Tibial nerve (tissue), 4 donors: ENCODE data around the gene EVC2. TPM values are rescaled to one million over a fixed set of nuclear protein-coding genes. Genes with fewer than 3 reads are reported as not detected.

Source experiments
- DNase-seq, 2 donors: peaks; one replicate each; pipeline ENCODE4 v3.0.0-alpha.2; 2019; ENCODE audit warnings: low spot score in 2 of 2
- H3K27ac ChIP-seq, 4 donors: fragments of 200-600 bp; sonication (generic) in 3 of 4; one replicate each; pipeline ENCODE4 v1.5.1; 2017 to 2019; ENCODE audit warnings: mild to moderate bottlenecking in 1 of 4
- H3K27me3 ChIP-seq, 2 donors: fragments of 200-600 bp; sonication (generic) in 1 of 2; one replicate each; pipeline versions ENCODE4 v1.5.1 to v1.6.0; 2017 to 2019
- H3K36me3 ChIP-seq, 3 donors: fragments of 200-600 bp; sonication (generic); one replicate each; pipeline ENCODE4 v1.5.1; 2018 to 2019
- H3K4me1 ChIP-seq, 4 donors: fragments of 200-600 bp; sonication (generic) in 3 of 4; one replicate each; pipeline ENCODE4 v1.5.1; 2017 to 2019
- H3K4me3 ChIP-seq, 4 donors: fragments of 200-600 bp; sonication (generic) in 3 of 4; one replicate each; pipeline ENCODE4 v1.5.1; 2017 to 2019; ENCODE audit warnings: mild to moderate bottlenecking in 1 of 4, moderate library complexity in 1 of 4
- H3K9me3 ChIP-seq, 4 donors: fragments of 200-600 bp; sonication (generic) in 3 of 4; one replicate each; pipeline ENCODE4 v1.5.1; 2017 to 2019
- CTCF ChIP-seq, 5 experiments: fragments of 200-600 bp in 3 of 5; fragments of 450-650 bp in 2 of 5; sonication (generic) in 3 of 5; IDR thresholded peaks; one replicate each; pipeline ENCODE4 v1.5.1; 2016 to 2019; ENCODE audit warnings: antibody characterized with exemption in 5 of 5, mild to moderate bottlenecking in 3 of 5, moderate library complexity in 2 of 5
- EP300 ChIP-seq, 2 donors: sonication (generic); formaldehyde crosslinking; IDR thresholded peaks; one replicate each; pipeline ENCODE4 v1.6.1; 2017; ENCODE audit warnings: antibody characterized with exemption in 2 of 2, mild to moderate bottlenecking in 1 of 2
- POLR2A ChIP-seq, 2 donors: fragments of 450-650 bp; IDR thresholded peaks; one replicate each; pipeline ENCODE4 v1.6.1; 2017; ENCODE audit warnings: antibody characterized with exemption in 2 of 2, mild to moderate bottlenecking in 2 of 2, moderate library complexity in 2 of 2
- WGBS, 2 donors: methylation state at CpG; one replicate each; pipeline ENCODE4 v1.1.5; 2018; 5-methylcytosine and 5-hydroxymethylcytosine counted together
- total RNA-seq, 4 donors: library from RNA; depleted of rRNA; stranded (reverse); fragments of >200 nt; gene quantifications; one replicate each; pipeline ENCODE4 v1.1.0, GENCODE V29; 2016

Gene EVC2
- total RNA-seq, 4 donors from 2014 or later: 26.7 to 37.3 (median 29.0) TPM

- no peak for DNase-seq
- 3 to 7% methylated on average over 13 to 21 of the region's 41 CpGs for WGBS, 2 donors
- Histone ChIP-seq H3K36me3 (peaks cover 0 to 4% (median 0%) of the 10 kb centered on the region in 3 donors), H3K27me3 (no peaks in the 10 kb centered on the region), H3K4me3 (peak overlapping the region; percentile 59 to 80 (median 62)), H3K9me3 (no peaks in the 10 kb centered on the region), H3K4me1 (peaks cover 0 to 66% (median 12%) of the 10 kb centered on the region in 4 donors), H3K27ac (peak overlapping the region; percentile 73 to 95 (median 84))
- TF ChIP-seq POLR2A (IDR thresholded peaks at IDR 0.05): no peak
- no peak for TF ChIP-seq CTCF (IDR thresholded peaks at IDR 0.05)
- TF ChIP-seq EP300 (IDR thresholded peaks at IDR 0.05): no peak
Observed at GRCh38 chr4:5707778-5708448, 446 bp downstream of the EVC2 start.

DNA sequence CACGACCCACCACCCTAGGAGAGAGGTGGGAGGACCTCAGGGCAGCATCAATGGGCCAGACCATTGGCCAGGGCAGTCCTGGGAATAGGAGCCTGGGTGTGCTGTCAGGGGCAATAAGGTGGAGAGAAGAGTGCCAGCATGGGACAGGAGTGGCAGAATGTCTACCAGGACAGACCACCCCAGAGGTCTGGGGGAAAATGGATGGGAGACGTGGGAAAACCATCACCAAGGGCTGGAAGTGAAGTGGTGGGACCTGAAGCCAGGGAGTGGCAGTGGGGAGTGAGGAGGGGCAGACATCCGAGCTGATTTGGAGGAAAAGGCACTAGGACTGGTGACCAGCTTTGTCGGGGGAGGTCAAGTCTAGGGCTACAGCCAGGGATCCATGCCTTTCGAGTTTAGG lies 993 bp downstream of the EVC2 start:
- Histone ChIP-seq H3K4me1 (peaks cover 0 to 60% (median 12%) of the 10 kb centered on the region in 4 donors), H3K36me3 (peaks cover 0 to 7% (median 0%) of the 10 kb centered on the region in 3 donors), H3K27ac (peak overlapping the region in 2 of 4 donors; percentile 78 to 90), H3K27me3 (no peaks in the 10 kb centered on the region), H3K9me3 (no peaks in the 10 kb centered on the region), H3K4me3 (peak overlapping the region in 3 of 4 donors; percentile 59 to 80 (median 59))
- WGBS, 2 donors: 45 to 47% methylated on average over 5 of the region's 5 CpGs
- no peak for DNase-seq
- TF ChIP-seq CTCF (IDR thresholded peaks at IDR 0.05) (no peak), POLR2A (IDR thresholded peaks at IDR 0.05) (no peak), EP300 (IDR thresholded peaks at IDR 0.05) (no peak)

DNA sequence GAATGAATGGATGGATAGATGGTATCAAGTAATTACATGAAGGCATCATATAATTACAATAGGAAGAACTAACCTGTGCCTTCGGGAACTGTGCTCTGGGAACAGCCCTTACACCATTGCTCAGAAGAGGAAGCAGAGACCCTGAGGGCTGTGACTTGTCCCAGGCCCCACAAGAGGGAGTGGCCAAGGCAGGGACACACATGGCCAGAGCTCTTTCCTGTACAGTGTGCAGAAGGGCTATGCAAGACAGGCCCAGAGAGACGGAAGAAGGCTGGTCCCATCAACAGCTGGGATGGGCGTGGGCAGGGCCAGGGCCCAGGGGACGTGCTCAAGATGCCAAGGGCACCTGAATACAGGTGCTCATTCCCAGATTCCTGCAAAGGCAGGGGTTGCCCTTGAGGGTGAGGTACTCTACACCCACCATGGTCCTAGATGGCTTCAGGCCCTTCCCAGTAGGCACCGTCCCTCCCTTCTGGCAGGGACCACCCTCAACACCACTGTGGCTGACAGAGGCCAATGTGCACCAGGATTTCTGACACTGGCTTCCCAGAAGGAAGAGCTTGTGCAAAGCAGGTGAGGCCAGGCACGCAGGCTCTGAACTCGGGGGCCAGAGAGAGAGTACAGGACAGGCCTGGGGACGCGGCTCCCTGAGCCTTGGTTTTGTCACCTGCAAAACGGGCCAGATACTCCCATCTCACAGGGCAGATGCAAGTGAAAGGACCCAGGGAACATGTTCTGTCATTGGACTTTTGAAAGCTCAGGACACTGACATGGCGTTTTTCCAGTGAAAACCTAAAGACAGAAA lies 1.7 kb downstream of the EVC2 start:
- no peak for DNase-seq
- H3K4me3 ChIP-seq: no peak overlapping the region
- peak overlapping the region in 1 of 4 donors; percentile 90 for H3K27ac ChIP-seq
- no peaks in the 10 kb centered on the region for H3K9me3 ChIP-seq
- no peak for TF ChIP-seq POLR2A (IDR thresholded peaks at IDR 0.05)
- TF ChIP-seq CTCF (IDR thresholded peaks at IDR 0.05): no peak
- peaks cover 0 to 53% (median 12%) of the 10 kb centered on the region in 4 donors for H3K4me1 ChIP-seq
- 92 to 94% methylated on average over 10 to 11 of the region's 11 CpGs for WGBS, 2 donors
- no peaks in the 10 kb centered on the region for H3K27me3 ChIP-seq
- peaks cover 0 to 13% (median 0%) of the 10 kb centered on the region in 3 donors for H3K36me3 ChIP-seq

DNA sequence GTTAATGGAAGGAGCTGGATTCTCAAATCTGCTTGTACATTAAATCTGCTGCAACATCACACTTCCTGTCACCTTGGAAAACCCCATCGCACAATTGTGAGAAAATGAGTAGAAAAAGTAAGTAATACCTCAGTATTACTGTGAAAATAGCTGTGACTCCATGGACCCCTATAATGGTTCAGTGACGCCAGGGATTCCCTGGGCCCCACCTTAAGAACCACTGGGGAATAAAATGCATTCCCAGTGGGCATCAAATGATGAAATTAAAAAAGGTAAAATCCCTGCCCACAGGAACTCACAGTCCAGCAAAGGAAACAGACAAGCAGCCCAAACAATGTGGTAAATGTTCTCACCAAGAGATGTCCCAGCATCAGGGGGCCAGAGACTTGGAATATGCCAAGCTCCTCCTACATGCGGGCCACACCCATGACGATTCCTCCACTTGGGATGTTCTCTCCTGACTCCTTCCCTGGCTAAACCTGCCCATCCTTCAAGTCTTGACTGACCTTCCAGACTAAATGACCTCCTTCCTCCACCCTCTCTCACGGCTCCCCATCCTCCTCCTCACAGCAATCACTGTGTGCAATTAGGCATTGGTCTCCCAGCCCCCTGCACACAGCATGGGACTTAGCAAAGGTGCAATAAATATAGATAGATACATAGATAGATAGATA lies 2.6 kb downstream of the EVC2 start:
- no peak overlapping the region for H3K4me3 ChIP-seq
- no peaks in the 10 kb centered on the region for H3K27me3 ChIP-seq
- TF ChIP-seq EP300 (IDR thresholded peaks at IDR 0.05): no peak
- no peak for TF ChIP-seq POLR2A (IDR thresholded peaks at IDR 0.05)
- TF ChIP-seq CTCF (IDR thresholded peaks at IDR 0.05): no peak
- no peak for DNase-seq
- 68 to 84% methylated on average over 5 of the region's 5 CpGs for WGBS, 2 donors
- peaks cover 0 to 15% (median 0%) of the 10 kb centered on the region in 3 donors for H3K36me3 ChIP-seq
- peak overlapping the region in 1 of 4 donors; percentile 32 for H3K27ac ChIP-seq
- peaks cover 0 to 54% (median 12%) of the 10 kb centered on the region in 4 donors for H3K4me1 ChIP-seq
- H3K9me3 ChIP-seq: no peaks in the 10 kb centered on the region
